ENCODE measurements around the gene PKP1.

DNA sequence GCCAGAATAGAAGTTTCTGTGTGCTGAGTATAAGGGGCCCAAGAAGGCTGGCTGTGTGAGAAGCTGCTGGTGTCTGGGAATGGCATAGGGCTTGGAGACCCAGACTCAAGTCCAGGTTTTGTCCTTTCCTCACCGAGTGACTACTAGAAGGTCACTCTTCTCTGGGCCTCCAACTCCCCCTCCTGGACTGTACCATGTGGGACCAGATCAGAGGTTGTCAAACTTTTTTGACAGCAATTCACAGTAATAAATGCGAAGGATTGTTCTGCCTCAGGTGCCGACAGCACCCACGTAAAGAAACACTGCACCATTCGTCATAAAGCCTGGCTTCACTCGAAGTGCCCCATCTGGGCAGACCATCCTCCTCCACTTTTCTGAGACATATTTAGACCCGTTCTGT is 29.0 kb downstream of the PKP1 start:
- TF ChIP-seq, protein P1, sequence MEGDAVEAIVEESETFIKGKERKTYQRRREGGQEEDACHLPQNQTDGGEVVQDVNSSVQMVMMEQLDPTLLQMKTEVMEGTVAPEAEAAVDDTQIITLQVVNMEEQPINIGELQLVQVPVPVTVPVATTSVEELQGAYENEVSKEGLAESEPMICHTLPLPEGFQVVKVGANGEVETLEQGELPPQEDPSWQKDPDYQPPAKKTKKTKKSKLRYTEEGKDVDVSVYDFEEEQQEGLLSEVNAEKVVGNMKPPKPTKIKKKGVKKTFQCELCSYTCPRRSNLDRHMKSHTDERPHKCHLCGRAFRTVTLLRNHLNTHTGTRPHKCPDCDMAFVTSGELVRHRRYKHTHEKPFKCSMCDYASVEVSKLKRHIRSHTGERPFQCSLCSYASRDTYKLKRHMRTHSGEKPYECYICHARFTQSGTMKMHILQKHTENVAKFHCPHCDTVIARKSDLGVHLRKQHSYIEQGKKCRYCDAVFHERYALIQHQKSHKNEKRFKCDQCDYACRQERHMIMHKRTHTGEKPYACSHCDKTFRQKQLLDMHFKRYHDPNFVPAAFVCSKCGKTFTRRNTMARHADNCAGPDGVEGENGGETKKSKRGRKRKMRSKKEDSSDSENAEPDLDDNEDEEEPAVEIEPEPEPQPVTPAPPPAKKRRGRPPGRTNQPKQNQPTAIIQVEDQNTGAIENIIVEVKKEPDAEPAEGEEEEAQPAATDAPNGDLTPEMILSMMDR (IDR thresholded peaks at IDR 0.05; ENCODE audit: low read length), result no peak
- TF ChIP-seq EZH2 (optimal IDR thresholded peaks at IDR 0.05; ENCODE audit: low read depth, low read length) (no peak), EZH2phosphoT487 (IDR thresholded peaks at IDR 0.05; ENCODE audit: low read length) (no peak)

Data from MM.1S (cell line).